Nephron progenitor cell (in vitro differentiated cells): ENCODE results near the gene RPEL1.

Source experiments
- DNase-seq: peaks from one replicate; pipeline ENCODE4 v3.0.0; 2021
- H3K27ac Mint-ChIP-seq: 2 replicates; pipeline ENCODE4 v1.8.0; 2021; ENCODE audit warnings: mild to moderate bottlenecking, moderate library complexity, mixed read lengths
- H3K27me3 Mint-ChIP-seq: 2 replicates; pipeline ENCODE4 v1.8.0; 2021; ENCODE audit warnings: mild to moderate bottlenecking, low read depth, mixed read lengths; ENCODE audit not compliant: poor library complexity
- H3K36me3 Mint-ChIP-seq: 2 replicates; pipeline ENCODE4 v1.8.0; 2021; ENCODE audit warnings: low read depth, mixed read lengths
- H3K4me1 Mint-ChIP-seq: 2 replicates; pipeline ENCODE4 v1.8.0; 2021; ENCODE audit warnings: mixed read lengths
- H3K4me3 Mint-ChIP-seq: 2 replicates; pipeline ENCODE4 v1.8.0; 2021; ENCODE audit warnings: mild to moderate bottlenecking, moderate library complexity, mixed read lengths
- H3K9me3 Mint-ChIP-seq: 2 replicates; pipeline ENCODE4 v1.8.0; 2021; ENCODE audit warnings: mild to moderate bottlenecking, moderate library complexity, mixed read lengths
- TF ChIP-seq, protein P1 (sequence below): fragments of 200-600 bp; sonication (generic); IDR thresholded peaks from 2 replicates; pipeline ENCODE4 v1.5.0; 2021; ENCODE audit warnings: antibody characterized with exemption

RPEL1 gene

DNA sequence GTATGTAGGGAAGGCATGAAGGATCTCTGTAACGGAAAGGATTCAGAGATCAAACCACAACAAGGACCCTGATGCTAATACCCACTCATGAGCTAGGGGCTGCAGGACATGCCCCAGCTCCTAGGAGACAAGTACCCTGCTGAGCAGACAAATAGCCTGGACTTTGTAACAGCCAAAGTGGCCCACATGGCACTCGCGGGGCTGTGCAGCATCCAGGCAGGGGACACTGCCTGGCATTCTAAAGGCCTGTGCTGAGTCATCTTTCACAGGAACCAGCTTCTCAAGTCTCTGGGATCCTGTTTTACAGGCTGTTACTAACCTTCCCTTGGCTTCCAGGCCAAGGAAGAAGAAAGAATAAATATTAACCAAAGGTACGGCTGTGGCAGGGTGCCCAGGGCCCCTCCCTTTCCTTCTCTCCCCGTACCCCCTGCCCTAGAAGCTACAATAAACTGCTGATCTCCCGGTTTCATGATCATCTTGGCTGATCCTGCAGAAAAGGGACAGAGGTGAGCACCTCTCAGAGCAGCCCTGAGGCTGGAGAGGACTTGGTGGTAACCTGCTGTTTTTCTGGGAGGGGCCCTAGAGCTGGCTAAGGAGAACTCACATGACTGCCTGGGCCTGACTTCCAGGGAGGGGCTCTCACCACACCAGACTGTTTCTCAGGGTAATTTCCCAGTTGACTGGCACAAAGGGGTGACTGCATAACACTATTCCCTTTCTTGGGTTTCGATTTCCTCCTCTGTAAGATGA lies 4.2 kb upstream of the RPEL1 start:
- no peaks in the 10 kb centered on the region for H3K36me3 Mint-ChIP-seq
- H3K9me3 Mint-ChIP-seq, result peaks cover 4% of the 10 kb centered on the region
- H3K27ac Mint-ChIP-seq, result no peak overlapping the region
- no peak for DNase-seq
- TF ChIP-seq, protein P1, sequence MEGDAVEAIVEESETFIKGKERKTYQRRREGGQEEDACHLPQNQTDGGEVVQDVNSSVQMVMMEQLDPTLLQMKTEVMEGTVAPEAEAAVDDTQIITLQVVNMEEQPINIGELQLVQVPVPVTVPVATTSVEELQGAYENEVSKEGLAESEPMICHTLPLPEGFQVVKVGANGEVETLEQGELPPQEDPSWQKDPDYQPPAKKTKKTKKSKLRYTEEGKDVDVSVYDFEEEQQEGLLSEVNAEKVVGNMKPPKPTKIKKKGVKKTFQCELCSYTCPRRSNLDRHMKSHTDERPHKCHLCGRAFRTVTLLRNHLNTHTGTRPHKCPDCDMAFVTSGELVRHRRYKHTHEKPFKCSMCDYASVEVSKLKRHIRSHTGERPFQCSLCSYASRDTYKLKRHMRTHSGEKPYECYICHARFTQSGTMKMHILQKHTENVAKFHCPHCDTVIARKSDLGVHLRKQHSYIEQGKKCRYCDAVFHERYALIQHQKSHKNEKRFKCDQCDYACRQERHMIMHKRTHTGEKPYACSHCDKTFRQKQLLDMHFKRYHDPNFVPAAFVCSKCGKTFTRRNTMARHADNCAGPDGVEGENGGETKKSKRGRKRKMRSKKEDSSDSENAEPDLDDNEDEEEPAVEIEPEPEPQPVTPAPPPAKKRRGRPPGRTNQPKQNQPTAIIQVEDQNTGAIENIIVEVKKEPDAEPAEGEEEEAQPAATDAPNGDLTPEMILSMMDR, result no peak
- H3K4me3 Mint-ChIP-seq, result no peak overlapping the region
- peaks cover 10% of the 10 kb centered on the region for H3K27me3 Mint-ChIP-seq
- peaks cover 13% of the 10 kb centered on the region for H3K4me1 Mint-ChIP-seq

DNA sequence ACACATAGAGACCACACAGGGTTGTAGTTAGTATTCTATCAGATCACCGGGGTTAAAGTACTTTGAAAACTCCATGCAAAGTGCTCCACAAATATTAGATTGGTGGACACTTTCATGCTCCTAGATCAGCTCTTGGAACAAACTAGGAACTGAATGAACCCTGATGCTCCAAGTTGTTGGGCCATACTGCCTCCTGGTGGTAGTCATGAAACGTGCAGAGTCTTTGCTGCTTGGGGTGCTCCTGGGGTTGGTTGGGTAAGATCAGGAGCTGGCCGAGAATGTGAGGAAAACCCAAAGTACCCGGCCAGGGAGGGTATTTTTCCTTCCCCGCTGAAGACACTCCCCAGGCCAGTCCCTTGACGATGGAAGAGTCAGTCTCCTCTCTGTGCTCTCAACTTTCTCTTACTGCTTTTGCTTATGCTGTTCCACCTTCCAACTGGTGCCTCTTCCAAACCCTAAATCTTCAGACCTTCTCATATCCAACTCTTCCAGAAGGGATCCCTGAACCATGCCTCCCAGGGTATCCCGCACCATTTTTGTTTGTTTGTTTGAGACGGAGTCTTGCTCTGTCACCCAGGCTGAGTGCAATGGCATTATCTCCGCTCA lies 918 bp upstream of the RPEL1 start:
- no peaks in the 10 kb centered on the region for H3K36me3 Mint-ChIP-seq
- no peaks in the 10 kb centered on the region for H3K9me3 Mint-ChIP-seq
- DNase-seq, result peak; percentile 68
- no peak overlapping the region for H3K27ac Mint-ChIP-seq
- no peak overlapping the region for H3K4me3 Mint-ChIP-seq
- peaks cover 18% of the 10 kb centered on the region for H3K27me3 Mint-ChIP-seq
- H3K4me1 Mint-ChIP-seq, result peaks cover 13% of the 10 kb centered on the region
- TF ChIP-seq, protein P1, result peak; percentile 77

DNA sequence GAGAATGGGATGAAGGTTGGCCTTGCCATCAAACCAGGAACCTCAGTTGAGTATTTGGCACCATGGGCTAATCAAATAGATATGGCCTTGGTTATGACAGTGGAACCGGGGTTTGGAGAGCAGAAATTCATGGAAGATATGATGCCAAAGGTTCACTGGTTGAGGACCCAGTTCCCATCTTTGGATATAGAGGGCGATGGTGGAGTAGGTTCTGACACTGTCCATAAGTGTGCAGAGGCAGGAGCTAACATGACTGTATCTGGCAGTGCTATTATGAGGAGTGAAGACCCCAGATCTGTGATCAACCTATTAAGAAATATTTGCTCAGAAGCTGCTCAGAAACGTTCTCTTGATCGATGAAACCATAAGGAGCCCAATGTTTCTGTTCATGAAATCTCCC lies 637 bp downstream of the RPEL1 start:
- Mint-ChIP-seq H3K36me3 (peaks cover 3% of the 10 kb centered on the region), H3K4me3 (no peak overlapping the region), H3K27me3 (peaks cover 26% of the 10 kb centered on the region), H3K27ac (no peak overlapping the region), H3K9me3 (peaks cover 8% of the 10 kb centered on the region), H3K4me1 (peaks cover 6% of the 10 kb centered on the region)
- TF ChIP-seq, protein P1, result no peak
- DNase-seq, result no peak

DNA sequence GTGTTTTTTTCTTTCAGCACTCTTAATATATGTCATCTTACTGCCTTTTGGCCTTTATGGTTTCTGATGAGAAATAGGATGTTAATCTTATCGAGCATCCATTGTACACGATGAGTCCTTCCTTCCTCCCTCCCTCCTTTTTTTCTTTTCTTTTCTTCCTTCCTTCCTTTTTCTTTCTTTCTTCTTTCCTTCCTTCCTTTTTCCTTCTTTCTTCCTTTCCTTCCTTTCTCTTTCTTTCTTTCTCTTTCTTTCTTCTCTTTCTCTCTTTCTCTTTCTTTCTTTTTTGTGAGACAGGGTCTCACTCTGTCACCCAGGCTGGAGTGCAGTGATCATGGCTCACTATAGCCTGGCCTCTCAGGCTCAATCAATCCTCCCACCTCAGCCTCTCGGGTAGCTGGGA lies 8.4 kb downstream of the RPEL1 start:
- H3K36me3 Mint-ChIP-seq, result peaks cover 5% of the 10 kb centered on the region
- no peak overlapping the region for H3K4me3 Mint-ChIP-seq
- DNase-seq, result no peak
- peaks cover 15% of the 10 kb centered on the region for H3K27me3 Mint-ChIP-seq
- H3K27ac Mint-ChIP-seq, result no peak overlapping the region
- no peaks in the 10 kb centered on the region for H3K4me1 Mint-ChIP-seq
- TF ChIP-seq, protein P1, result no peak
- peaks cover 19% of the 10 kb centered on the region for H3K9me3 Mint-ChIP-seq

DNA sequence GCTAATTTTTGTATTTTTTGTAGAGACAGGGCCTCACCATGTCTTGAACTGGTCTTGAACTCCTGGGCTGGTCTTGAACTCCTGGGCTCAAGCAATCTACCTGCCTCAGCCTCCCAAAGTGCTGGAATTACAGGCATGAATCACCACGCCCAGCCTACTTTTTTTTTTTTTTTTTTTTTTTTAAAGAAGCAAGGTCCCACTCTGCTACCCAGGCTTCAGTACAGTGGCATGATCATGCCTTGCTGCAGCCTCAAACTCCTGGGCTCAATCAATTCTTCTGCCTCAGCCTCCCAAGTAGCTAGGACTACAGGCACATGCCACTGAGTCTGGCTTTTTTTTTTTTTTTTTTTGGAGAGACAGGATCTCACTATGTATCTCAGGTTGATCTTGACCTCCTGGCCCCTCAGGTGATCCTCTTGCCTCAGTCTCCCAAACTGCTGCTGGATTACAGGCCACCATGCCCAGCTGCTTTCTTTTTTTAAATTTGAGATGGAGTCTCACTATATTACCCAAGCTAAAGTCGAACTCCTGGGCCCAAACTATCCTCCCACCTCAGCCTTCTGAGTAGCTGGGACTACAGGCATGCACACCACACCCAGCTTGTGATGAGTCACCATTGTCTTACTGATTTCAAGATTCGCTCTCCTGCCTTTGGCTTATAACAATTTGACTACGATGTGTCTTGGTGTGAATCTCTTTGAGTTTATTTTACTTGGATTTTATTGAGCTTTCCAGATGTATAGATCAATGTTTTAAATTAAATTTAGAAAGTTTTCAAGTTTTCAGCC lies 9.0 kb downstream of the RPEL1 start:
- H3K27ac Mint-ChIP-seq, result no peak overlapping the region
- peaks cover 24% of the 10 kb centered on the region for H3K9me3 Mint-ChIP-seq
- H3K4me1 Mint-ChIP-seq, result no peaks in the 10 kb centered on the region
- H3K4me3 Mint-ChIP-seq, result no peak overlapping the region
- peaks cover 15% of the 10 kb centered on the region for H3K27me3 Mint-ChIP-seq
- no peak for DNase-seq
- TF ChIP-seq, protein P1, result no peak
- H3K36me3 Mint-ChIP-seq, result peaks cover 5% of the 10 kb centered on the region
